ENCODE measurements around the gene SNAPIN. TPM values are rescaled to one million over a fixed set of nuclear protein-coding genes. Genes with fewer than 3 reads are reported as not detected.

The SNAPIN gene, protein sequence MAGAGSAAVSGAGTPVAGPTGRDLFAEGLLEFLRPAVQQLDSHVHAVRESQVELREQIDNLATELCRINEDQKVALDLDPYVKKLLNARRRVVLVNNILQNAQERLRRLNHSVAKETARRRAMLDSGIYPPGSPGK
- 44.0 TPM for polyA plus RNA-seq (2013, experiment 1 of 2; ENCODE audit: insufficient read length)
- polyA plus RNA-seq (2013, experiment 2 of 2; ENCODE audit: insufficient read length): 39.9 TPM

DNA sequence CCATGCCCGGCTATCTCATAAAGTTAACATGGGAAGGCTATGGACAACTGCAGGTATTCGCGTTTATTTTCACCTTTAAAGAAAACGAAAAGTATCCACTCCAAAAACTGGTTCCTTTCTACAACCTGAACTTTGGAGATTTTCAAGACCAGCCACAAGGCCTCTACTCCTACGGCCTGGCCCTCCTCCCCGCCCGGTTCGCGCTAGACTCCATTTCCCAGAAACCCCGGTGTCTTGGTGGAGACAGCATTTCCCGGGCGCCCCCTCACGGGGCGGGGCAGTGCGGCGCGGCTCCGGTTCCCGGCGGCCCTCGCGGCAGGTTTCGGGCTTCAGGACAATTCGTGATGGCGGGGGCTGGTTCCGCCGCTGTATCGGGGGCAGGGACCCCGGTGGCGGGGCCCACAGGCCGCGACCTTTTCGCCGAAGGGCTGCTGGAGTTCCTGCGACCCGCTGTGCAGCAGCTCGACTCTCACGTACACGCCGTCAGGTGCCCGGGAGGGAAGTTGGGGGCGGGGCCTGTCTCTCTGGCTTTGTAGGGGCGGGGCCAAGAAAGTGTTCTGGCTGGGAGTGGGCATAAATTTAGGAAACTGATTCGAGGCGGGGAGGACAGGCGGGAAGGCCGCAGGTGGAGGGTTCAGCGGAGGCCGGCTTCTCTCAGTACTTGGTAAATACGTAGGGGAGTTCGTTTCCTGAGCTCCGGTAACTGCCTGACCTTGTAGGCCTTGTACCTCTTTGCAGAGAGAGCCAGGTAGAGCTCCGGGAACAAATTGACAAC is at the start of gene SNAPIN:
SNAPIN (plus strand) TSS at position 304 of the 775 bp plus-strand sequence; CDS start at position 345, 41 bp downstream.
- peak; percentile 87 for DNase-seq

DNA sequence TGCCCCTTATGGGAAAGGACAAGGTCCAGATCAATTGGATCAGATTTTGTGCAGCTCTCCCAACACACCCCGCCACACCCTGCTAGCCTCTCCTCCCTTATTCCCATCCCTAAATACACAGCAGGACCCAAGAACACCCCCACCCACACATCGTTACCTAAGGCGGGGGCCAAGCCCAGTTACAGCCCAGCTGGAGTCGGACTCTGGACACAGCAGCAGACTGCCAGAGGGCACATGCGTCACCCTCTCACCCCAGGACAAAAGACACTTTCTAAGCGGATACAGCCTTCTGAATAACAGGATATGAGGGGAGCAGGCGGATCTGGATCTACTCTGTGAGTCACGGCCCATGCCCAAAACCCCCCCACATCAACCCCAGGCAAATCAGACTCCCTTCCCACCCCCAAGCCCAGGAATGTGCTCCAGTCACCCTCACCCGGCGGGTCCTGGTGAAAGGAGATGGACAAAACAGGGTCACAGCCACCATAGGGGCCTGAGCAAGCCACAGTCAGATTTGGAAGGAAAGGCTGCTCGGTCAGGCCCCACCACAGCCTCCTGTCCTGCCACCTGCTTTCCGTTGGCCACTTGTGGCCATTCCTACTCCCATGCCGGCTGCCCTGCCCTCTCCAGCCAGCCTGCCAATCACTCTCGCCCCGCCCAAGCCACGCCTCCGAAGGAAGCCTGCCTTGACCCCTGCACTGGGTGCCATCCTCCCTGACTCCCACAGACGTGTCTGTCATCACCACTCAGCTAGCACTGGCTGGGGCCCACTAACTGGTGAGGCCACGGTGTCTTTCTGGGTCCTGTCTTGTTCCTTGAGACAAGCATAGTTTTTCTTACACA is 49.5 kb upstream of the SNAPIN start:
- peak; percentile 84 for DNase-seq

DNA sequence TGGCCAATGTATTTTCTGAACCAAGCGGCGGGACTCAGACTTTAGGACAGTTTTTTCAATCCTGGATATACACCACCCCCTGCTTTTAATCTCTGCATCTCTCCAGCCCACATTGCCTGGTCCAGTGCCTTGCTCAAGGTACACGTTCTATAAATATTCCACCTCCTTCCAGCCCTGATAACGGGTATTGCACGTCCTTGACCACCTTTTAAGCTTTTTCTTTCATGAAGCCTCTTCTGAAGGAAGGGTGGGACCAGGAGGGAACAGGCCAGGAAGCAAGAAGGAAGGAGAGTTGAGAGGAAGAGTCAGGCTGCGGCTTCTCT is 49.0 kb upstream of the SNAPIN start:
- no peak for DNase-seq

DNA sequence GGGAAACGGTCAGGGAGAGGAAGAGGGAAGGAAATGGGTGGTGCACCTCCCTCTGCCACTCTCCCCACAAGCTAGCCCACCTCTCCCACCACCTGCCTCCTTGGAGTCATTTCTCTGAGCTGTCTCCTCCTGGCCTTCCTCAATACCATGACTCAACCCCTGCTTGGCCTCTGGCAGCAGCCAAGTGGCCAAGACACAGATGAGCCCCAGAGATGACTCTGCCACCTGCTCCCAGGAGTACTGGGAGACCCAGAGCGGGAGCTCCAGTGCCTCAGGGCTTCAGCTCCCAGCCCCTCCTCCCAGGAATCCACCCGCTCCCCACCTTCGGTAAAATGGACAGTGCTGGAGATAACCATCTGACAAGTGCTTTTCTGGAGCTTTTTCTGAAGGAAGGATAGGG is 48.2 kb upstream of the SNAPIN start:
- DNase-seq: no peak

DNA sequence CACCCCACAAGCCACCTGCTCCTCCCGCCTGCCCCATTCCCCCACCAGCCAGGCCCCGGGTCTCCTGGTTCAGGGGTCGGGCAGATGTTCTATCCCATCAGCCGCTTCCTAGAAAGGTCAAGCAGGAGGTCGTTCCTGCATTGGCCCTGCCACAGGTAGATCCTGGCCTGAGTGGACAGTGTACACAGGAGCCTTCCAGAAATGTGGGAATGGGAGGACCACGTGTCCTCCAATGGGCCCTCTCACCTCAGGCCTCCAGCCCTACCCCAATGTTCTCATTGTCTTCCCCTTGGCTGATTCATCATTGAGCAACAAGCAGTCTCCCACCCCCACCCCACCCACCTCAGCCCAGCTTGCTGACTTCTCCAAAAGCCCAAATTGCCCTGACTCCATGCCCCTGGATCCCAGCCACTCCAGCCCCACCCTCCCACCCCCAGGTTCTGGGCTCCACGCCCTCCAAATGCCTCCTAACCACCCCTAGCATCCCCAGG is 47.6 kb upstream of the SNAPIN start:
- DNase-seq: no peak

DNA sequence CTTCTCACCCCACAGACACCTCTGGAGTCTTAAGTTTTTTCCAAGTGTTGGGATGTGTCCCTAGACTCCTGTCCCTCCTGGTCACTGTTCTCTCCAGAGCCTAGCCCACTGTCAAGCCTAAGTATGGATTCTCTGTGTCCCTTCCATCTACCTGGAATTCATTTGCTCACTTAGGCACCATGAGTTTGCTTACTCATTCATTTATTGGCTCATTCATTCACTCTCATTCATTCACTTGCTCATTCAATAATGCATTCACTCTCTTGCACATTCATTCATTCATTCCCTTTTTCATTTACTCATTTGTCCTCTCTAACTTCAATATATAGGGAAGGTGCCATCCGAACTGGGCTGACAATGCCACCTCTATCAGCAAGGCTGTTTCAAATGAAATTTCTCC is 47.1 kb upstream of the SNAPIN start:
- no peak for DNase-seq

DNA sequence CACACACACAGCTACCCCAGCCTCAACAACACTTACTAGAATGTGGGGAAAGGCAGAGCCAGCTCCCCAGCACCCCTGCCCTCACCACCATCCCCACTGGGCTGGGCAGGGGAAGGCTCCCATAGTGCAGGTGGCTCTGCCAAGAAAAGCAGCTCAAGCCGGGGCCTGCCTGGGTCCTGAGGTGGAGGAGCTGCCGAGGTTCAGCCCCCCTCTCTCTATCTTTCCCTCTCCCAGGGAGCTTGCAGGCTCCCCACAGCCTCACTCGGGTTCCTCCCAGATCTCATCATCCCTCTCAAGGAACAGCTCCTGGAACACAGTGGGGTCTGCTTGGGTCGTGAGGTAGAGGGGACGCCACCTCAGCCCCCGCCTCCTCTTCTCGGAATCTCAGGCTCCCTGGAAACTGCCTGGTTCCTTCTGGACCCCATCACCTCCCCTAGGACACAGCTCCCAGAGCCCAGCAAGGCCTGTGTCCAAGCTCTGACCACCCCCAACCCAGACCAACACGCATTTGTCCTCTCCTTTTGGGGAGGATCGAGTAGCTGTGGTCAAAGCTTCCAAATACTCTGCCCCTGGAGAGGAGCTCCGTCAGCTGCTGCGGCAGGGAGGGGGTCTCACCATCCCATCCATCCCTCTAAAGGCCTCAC is 46.3 kb upstream of the SNAPIN start:
- no peak for DNase-seq

DNA sequence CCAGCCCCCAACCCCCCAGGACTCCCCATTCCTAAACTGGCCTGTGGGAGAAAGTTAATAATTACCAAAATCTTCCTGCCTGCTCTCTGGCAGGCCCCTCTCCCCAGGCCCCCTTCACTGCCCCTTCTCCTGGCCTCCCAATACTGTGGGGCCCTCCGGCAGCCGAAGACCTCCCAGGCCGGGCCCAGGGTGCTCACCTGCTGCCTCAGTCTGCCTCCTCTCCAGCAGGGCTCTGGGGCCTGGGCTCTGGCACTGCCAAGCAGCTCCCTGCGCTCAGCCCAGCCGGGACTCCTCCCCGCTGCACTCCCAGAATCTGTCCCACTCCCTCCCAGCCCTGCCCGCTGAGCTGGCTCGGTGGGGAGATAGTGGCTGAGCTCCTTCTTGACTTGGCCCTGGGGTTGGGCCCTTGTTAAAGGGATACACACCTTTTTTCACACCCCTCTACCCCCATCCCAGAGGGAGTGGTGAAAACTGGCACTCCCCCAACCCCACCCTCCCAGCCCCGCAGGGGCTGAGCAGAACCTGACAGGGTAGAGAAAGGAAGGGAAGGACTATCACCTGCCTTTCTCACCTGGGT is 45.7 kb upstream of the SNAPIN start, which contains the start of gene S100A16:
S100A16 (minus strand) TSS at position 383 of the 577 bp plus-strand sequence. CDS start 4,986 bp downstream, outside the sequence.
- peak; percentile 63 for DNase-seq

DNA sequence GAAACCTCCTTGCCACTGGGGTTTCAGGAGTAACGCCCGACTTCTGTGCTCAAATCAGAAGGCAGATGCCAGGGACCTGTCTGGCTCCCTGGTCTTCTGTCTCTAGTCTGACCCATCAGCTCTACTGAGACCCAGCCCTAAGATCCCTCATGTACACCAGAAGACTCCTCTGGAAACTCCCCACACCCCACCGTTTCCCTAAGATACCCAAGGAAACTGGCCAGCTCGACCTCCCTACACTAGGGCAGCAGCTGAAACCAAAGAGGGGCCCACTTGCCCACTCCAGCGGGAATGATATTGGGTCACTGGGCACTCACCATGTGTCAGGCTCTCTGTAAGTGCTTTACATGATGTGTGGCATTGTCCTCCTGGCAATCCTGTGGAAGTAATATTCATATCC is 45.1 kb upstream of the SNAPIN start:
- no peak for DNase-seq

DNA sequence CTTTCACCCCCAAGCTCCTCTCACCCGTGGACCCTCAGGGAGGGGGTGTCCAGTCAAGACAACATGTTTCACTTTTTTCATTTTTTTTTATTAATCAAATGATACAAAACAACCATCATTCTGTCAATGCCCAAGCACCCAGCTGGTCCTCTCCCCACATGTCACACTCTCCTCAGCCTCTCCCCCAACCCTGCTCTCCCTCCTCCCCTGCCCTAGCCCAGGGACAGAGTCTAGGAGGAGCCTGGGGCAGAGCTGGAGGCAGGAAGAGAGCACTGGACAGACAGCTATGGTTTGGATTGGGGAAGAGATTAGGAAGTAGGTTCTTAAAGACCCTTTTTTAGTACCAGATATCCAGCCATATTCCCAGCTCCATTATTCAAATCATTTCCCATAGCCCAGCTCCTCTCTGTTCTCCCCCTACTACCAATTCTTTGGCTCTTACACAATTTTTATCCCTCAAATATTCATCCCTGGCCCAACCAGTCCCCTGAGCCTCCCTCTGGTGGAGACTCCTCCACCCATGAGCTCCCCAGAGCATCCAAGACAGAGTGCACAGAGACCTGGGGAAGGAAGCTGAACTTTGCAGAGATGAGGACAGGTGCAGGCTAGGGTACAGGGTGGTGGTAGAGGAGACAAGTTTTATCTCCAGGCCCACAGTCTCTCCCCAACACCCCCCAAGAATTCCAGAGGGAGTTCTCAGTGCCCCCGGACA is 44.2 kb upstream of the SNAPIN start:
- DNase-seq: no peak

DNA sequence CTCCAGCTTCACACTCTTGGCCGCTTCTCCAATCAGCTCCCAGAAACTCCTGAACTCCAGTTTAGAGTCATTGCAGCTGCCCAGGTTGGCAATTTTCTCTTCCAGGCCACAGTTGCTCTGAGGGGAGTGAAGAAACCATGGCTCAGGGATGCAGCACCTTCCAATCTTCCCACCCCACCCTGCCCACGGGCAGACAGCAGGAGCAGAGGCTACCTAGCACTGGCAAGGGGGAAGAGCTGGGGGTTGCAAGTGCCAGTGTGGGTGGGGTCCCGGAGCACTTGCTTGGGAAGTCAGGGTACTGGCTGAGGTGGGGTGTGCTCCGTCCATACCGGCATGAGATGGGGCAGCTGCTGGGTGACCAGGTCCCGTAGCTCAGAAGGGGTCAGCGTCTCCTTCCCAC is 43.6 kb upstream of the SNAPIN start:
- DNase-seq: no peak

DNA sequence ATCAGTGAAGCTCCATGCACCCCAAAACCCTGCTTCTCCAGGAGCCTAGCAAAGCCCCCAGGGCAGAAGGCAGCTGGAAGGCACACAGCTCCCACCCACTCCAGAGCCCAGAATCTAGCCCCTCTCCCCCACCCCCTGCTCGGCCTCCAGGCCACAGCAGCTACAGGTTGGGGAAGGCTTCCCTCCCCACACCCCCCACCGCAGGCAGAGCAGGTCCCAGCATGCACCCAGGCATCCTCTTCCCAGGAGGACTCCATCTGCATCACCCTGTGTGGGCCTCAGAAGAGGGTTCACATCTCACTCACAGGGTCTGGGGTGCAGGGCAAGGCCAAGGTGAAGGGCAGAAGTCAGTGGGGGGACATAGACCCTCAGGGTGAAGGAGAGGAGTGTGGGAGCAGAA is 43.1 kb upstream of the SNAPIN start:
- no peak for DNase-seq

DNA sequence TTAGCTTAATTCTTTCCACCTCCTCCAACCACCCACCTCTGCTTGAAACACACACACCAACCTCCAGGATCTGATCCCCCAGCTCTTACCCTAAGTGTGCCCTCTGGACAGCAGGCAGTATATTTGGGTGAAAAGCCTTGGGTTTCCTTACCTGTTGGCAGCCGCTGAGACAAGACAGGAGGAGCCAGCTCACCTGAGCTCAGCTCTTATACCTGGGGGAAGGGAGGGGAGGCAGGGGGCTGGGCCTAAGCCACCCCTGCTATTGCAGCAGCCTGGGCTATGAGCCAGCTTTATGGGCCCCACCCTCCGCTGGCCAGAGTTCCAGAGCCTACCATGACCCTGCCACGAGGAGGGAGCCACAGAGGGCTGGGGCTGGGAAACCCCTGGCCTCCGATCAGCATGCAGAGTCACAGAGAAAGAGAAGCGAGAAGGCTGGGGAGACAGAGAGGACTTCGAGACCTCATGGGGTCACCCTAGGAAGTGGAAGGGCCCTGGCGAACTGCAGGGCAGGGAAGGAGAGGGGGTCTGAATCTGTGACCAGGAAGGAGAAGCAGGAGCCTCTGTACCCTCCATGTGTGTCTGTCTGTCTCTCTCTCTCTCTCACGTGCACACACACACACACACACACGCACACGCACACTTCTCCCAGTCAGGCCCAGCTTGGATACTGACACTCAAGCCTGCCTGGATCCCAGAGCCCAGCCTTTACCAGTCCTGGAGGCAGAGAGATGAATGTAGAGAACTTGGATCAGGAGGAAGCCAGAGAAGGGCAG is 42.2 kb upstream of the SNAPIN start, which contains the start of gene S100A14:
S100A14 (minus strand) TSS at position 182 of the 773 bp plus-strand sequence. CDS start 467 bp downstream, outside the sequence.
- DNase-seq: no peak

DNA sequence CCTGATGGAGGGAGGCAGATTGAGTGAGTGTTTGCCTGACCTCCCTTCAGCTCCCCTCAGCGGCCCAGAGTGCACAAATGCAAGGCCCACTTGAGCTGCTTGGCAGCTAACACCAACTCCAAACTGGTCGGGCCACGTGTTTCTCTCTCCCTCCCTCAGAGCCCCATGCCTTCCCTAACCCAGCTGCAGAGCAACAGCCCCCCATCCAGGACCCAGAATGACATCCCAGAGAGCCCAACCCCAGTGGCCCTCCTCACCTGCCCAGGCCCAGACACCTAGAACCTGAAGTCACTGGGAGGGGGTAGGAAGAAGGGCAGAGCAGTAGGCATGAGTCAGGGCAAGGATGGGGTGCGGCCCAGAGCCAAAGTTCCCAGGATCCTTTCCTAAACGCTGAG is 41.6 kb upstream of the SNAPIN start:
- no peak for DNase-seq

DNA sequence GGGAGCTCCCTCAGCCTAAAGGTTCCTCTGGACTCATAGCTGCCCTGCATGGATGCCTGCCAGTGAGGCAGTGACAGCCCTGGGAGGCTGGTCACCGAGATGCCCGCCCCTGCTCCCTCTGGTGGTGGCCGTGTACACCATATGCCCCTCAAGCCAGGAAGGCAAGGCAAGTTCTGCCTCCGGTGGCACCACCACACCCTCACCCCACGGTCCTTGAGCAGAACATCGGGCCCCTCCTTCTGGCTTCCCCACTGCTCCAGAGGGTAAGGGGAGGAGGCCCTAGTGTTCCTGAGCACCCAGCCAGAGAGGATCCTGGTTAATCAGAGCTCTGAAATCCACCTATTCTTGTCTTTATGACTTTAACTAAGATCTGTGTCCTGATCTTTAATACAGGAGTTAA is 40.8 kb upstream of the SNAPIN start:
- DNase-seq: peak; percentile 39

DNA sequence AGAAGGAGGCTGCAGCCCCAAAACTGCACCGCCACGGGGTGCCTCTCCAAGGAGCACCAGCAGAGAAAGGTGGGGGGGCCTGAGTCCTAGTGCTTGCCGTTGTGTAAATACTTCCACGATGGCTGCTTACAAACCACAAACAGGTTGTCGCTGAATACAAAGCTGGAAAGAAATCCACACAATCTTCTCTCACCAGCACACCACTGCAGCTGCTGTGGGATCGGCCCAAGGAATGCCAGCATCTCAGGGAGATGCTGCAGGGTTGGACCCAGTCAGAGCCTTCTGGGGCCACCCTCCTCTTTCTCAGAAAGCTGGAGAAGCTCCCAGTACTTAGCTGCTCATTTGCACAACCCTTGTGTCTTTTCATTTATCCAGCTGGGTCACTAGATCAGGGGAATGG is 39.3 kb upstream of the SNAPIN start:
- no peak for DNase-seq

DNA sequence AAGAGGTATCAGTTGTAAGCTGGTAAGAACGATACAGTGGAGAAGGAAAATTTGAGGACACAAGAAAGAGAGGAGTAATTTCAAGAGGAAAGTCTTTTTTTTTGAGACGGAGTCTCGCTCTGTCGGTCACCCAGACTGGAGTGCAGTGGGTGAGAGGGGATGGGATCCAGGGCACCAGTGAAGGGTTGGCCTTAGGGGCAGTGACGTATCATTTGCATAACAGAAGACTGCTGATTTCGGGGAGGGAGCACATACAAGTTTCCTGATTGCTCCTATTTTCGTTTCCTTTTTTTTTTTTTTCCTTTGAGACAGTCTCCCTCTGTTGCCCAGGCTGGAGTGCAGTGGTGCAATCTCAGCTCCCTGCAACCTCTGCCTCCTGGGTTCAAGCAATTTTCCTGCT is 35.4 kb upstream of the SNAPIN start:
- DNase-seq: no peak

DNA sequence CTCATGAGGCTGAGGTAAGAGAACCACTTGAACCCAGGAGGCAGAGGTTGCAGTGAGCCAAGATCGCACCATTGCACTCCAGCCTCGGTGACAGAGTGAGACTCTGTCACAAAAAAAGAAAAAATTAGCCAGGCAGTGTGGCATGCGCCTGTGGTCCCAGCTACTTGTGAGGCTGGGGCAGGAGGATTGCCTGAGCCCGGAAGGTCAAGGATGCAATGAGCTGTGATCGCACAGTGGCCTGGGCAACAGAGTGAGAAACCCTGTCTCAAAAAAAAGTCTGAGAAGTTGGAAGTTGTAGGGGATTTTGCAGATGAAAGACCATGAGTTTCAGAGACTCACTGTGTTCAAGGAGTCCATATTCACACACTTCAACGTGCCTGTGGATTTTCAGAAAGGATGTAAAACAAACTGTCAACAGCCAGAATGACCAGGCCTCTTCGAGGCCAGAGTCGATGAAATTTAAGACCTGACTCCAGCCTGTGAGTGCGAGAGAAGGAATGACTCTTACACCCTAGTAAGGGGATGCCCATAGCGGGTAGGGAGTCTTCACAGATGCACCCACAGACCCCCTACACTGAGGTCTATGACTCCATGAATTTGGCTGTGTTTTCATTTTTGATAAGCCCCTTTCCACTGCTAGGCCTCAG is 33.4 kb upstream of the SNAPIN start:
- no peak for DNase-seq

DNA sequence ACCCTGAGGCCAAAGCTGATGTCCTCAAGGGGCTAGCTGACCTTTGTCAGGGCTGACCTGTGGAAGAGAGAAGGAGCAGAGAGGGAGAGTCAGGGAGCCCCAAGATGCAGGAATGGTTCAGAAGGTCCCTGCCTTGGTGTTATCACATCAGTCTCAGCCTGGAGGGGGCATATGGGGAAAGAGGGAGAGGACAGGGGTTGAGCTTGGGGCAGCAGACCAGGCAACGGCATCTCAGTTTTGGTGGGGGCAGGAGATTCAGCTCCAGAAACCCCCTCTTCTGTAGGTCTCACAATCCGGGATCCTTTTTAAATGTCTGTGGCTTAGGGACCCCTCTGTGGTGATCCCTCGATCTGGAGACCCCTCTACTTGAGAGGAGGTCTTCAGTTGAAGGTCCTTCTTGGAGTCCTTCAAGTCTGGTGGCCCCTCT is 32.0 kb upstream of the SNAPIN start:
- no peak for DNase-seq
